CD4-positive, CD25-positive, alpha-beta regulatory T cell (primary cell): Measurements from ENCODE around the gene TSEN34. TPM values are rescaled to one million over a fixed set of nuclear protein-coding genes. Genes with fewer than 3 reads are reported as not detected.
A peak's percentile ranks its signal among the peaks of the same experiment; 100 is the strongest.
"Not testable (repeated sequence)": the region's sequence is repeated elsewhere in the genome, so short reads cannot be mapped to it uniquely, and the experiment has no call there.

Experiments used
- ATAC-seq, 2 donors: fragments of 150-1000 bp; cut with Tn5 transposase; one replicate each; pipeline ENCODE4 v1.10.0; 2021; ENCODE audit warnings: low read depth in 2 of 2, moderate number of reproducible peaks in 2 of 2, moderate library complexity in 1 of 2
- DNase-seq, 3 donors: peaks; one replicate each; pipeline versions ENCODE4 v3.0.0 to v3.0.0-alpha.2; 2012 to 2022; ENCODE audit warnings: mixed read lengths in 1 of 3
- H3K27ac ChIP-seq: one replicate; pipeline ENCODE4 v1.7.0; 2013; ENCODE audit warnings: mild to moderate bottlenecking, low read length; ENCODE audit not compliant: insufficient read depth, poor library complexity, severe bottlenecking
- H3K27me3 ChIP-seq: one replicate; pipeline ENCODE4 v1.7.0; 2013; ENCODE audit warnings: low read length; ENCODE audit not compliant: control insufficient read depth, insufficient read depth
- H3K36me3 ChIP-seq: one replicate; pipeline ENCODE4 v1.7.0; 2013; ENCODE audit warnings: mild to moderate bottlenecking, low read length, moderate library complexity; ENCODE audit not compliant: control insufficient read depth, insufficient read depth
- H3K4me1 ChIP-seq: 2 replicates; pipeline ENCODE4 v1.7.0; 2013; ENCODE audit warnings: mild to moderate bottlenecking, low read length; ENCODE audit not compliant: insufficient read depth, control insufficient read depth, poor library complexity, severe bottlenecking
- H3K4me3 ChIP-seq: one replicate; pipeline ENCODE4 v1.7.0; 2013; ENCODE audit warnings: low read depth, mild to moderate bottlenecking, low read length, moderate library complexity
- H3K9me3 ChIP-seq, 2 experiments: 1 replicate in 1 of 2; 2 replicates in 1 of 2; pipeline ENCODE4 v1.7.0; 2013; ENCODE audit warnings: low read length in 2 of 2, mild to moderate bottlenecking in 1 of 2, moderate library complexity in 1 of 2; ENCODE audit not compliant: control insufficient read depth in 2 of 2
- H3K27ac Mint-ChIP-seq, 3 donors: one replicate each; pipeline ENCODE4 v1.8.0; 2020 to 2022; ENCODE audit warnings: mild to moderate bottlenecking in 3 of 3, mixed read lengths in 3 of 3, moderate library complexity in 2 of 3
- H3K27me3 Mint-ChIP-seq: one replicate; pipeline ENCODE4 v1.8.0; 2022; ENCODE audit warnings: mild to moderate bottlenecking, mixed read lengths
- H3K36me3 Mint-ChIP-seq: one replicate; pipeline ENCODE4 v1.8.0; 2020; ENCODE audit warnings: mixed read lengths
- H3K4me1 Mint-ChIP-seq, 4 donors: one replicate each; pipeline ENCODE4 v1.8.0; 2020 to 2022; ENCODE audit warnings: mixed read lengths in 4 of 4, mild to moderate bottlenecking in 1 of 4
- H3K4me3 Mint-ChIP-seq, 4 donors: one replicate each; pipeline ENCODE4 v1.8.0; 2020 to 2022; ENCODE audit warnings: mild to moderate bottlenecking in 4 of 4, mixed read lengths in 4 of 4, moderate library complexity in 3 of 4
- H3K9me3 Mint-ChIP-seq, 7 donors: one replicate each; pipeline ENCODE4 v1.8.0; 2020 to 2022; ENCODE audit warnings: mixed read lengths in 7 of 7, mild to moderate bottlenecking in 3 of 7, moderate library complexity in 2 of 7
- polyA plus RNA-seq, 4 donors: library from polyadenylated mRNA; unstranded; fragments of 300-500 nt; fragmentation: Illumina TruSeq; gene quantifications; one replicate each; pipeline ENCODE4 v1.2.3, GENCODE V29; 2021
- total RNA-seq: library from RNA; stranded (reverse); gene quantifications from one replicate; pipeline ENCODE4 v1.2.3, GENCODE V29; 2022

Gene TSEN34
- total and polyA plus RNA-seq, 5 donors from 2014 or later: 10.1 to 55.5 (median 44.3) TPM

- H3K36me3 Mint-ChIP-seq: peaks cover 1% of the 10 kb centered on the region
- peaks cover 38% of the 10 kb centered on the region for H3K4me1 ChIP-seq
- peaks cover 13% of the 10 kb centered on the region for H3K27me3 Mint-ChIP-seq
- peak; percentile 9 to 70 (median 60) for DNase-seq
- H3K36me3 ChIP-seq: no peaks in the 10 kb centered on the region
- no peaks in the 10 kb centered on the region for H3K9me3 Mint-ChIP-seq
- no peak overlapping the region for H3K27ac ChIP-seq
- peaks cover 15 to 50% (median 31%) of the 10 kb centered on the region in 4 donors for H3K4me1 Mint-ChIP-seq
- no peaks in the 10 kb centered on the region for H3K27me3 ChIP-seq
- ATAC-seq: no peak
- no peak overlapping the region for H3K4me3 ChIP-seq
- H3K27ac Mint-ChIP-seq: peak overlapping the region in 1 of 3 donors; percentile 89
- peak overlapping the region; percentile 59 to 79 (median 76) for H3K4me3 Mint-ChIP-seq
- no peaks in the 10 kb centered on the region for H3K9me3 ChIP-seq
Observed at GRCh38 chr19:54164369-54165068, 26.6 kb upstream of the TSEN34 start.

- Histone ChIP-seq H3K27me3 (no peaks in the 10 kb centered on the region), H3K9me3 (no peaks in the 10 kb centered on the region), H3K27ac (no peak overlapping the region), H3K4me1 (peaks cover 35% of the 10 kb centered on the region), H3K36me3 (no peaks in the 10 kb centered on the region), H3K4me3 (no peak overlapping the region)
- H3K27me3 Mint-ChIP-seq: peaks cover 13% of the 10 kb centered on the region
- no peaks in the 10 kb centered on the region for H3K36me3 Mint-ChIP-seq
- no peak for ATAC-seq
- H3K4me1 Mint-ChIP-seq: peaks cover 8 to 45% (median 26%) of the 10 kb centered on the region in 4 donors
- no peak for DNase-seq
- H3K27ac Mint-ChIP-seq: no peak overlapping the region
- H3K4me3 Mint-ChIP-seq: peak overlapping the region in 3 of 4 donors; percentile 47 to 63 (median 54)
- H3K9me3 Mint-ChIP-seq: no peaks in the 10 kb centered on the region
Observed at GRCh38 chr19:54165222-54165621, 25.9 kb upstream of the TSEN34 start.

- no peak overlapping the region for H3K27ac ChIP-seq
- Mint-ChIP-seq H3K27me3 (peaks cover 16% of the 10 kb centered on the region), H3K4me1 (peaks cover 0 to 27% (median 12%) of the 10 kb centered on the region in 4 donors), H3K4me3 (peak overlapping the region in 1 of 4 donors; percentile 38), H3K27ac (peak overlapping the region in 1 of 3 donors; percentile 26), H3K36me3 (no peaks in the 10 kb centered on the region), H3K9me3 (no peaks in the 10 kb centered on the region)
- ATAC-seq: peak; percentile 82 to 84
- no peaks in the 10 kb centered on the region for H3K9me3 ChIP-seq
- no peak overlapping the region for H3K4me3 ChIP-seq
- no peaks in the 10 kb centered on the region for H3K36me3 ChIP-seq
- H3K4me1 ChIP-seq: peaks cover 25% of the 10 kb centered on the region
- H3K27me3 ChIP-seq: no peaks in the 10 kb centered on the region
- DNase-seq: peak; percentile 81 to 82 (median 81)
Observed at GRCh38 chr19:54168174-54168917, 22.8 kb upstream of the TSEN34 start.

GRCh38 chr19:54169149-54169740, 21.9 kb upstream of the TSEN34 start:
- Mint-ChIP-seq H3K4me1 (peaks cover 0 to 23% (median 11%) of the 10 kb centered on the region in 4 donors), H3K9me3 (no peaks in the 10 kb centered on the region), H3K27ac (no peak overlapping the region), H3K4me3 (peak overlapping the region in 1 of 4 donors; percentile 21), H3K27me3 (peaks cover 16% of the 10 kb centered on the region), H3K36me3 (no peaks in the 10 kb centered on the region)
- H3K27me3 ChIP-seq: no peaks in the 10 kb centered on the region
- H3K4me3 ChIP-seq: no peak overlapping the region
- no peak overlapping the region for H3K27ac ChIP-seq
- ATAC-seq (no peak), DNase-seq (no peak)
- no peaks in the 10 kb centered on the region for H3K9me3 ChIP-seq
- H3K4me1 ChIP-seq: peaks cover 19% of the 10 kb centered on the region
- H3K36me3 ChIP-seq: no peaks in the 10 kb centered on the region

GRCh38 chr19:54171736-54172431, 19.2 kb upstream of the TSEN34 start:
- H3K9me3 Mint-ChIP-seq, H3K27ac ChIP-seq, H3K27me3 Mint-ChIP-seq, ATAC-seq, H3K27me3 ChIP-seq, H3K4me3 ChIP-seq, H3K4me3 Mint-ChIP-seq, H3K36me3 Mint-ChIP-seq, DNase-seq, H3K9me3 ChIP-seq, H3K36me3 ChIP-seq: not testable (repeated sequence)
- Mint-ChIP-seq H3K27ac (peak overlapping the region in 1 of 3 donors; percentile 74), H3K4me1 (peaks cover 0 to 11% (median 0%) of the 10 kb centered on the region in 4 donors)
- H3K4me1 ChIP-seq: peaks cover 13% of the 10 kb centered on the region

GRCh38 chr19:54172471-54173358, 18.4 kb upstream of the TSEN34 start, which contains the start of gene TMC4:
Gene TMC4 (minus strand): TSS chr19:54173160. CDS start chr19:54173117, 43 bp downstream.
- H3K27ac ChIP-seq: no peak within 1 kb of the TSS
- Mint-ChIP-seq H3K27me3 (peaks cover 4% of the 10 kb centered on the region), H3K4me1 (peaks cover 0 to 11% (median 0%) of the 10 kb centered on the region in 4 donors), H3K9me3 (no peaks in the 10 kb centered on the region), H3K36me3 (peaks cover 5% of the 10 kb centered on the region), H3K4me3 (no peak within 1 kb of the TSS), H3K27ac (no peak within 1 kb of the TSS)
- no peak for ATAC-seq
- no peaks in the 10 kb centered on the region for H3K36me3 ChIP-seq
- peak in 1 of 3 donors; percentile 34 for DNase-seq
- no peaks in the 10 kb centered on the region for H3K27me3 ChIP-seq
- H3K9me3 ChIP-seq: no peaks in the 10 kb centered on the region
- H3K4me1 ChIP-seq: peaks cover 13% of the 10 kb centered on the region
- H3K4me3 ChIP-seq: no peak within 1 kb of the TSS

- H3K4me1 Mint-ChIP-seq: peaks cover 0 to 9% (median under 1%) of the 10 kb centered on the region in 4 donors
- no peak overlapping the region for H3K27ac ChIP-seq
- ATAC-seq (no peak), DNase-seq (no peak)
- no peaks in the 10 kb centered on the region for H3K27me3 ChIP-seq
- peaks cover 9% of the 10 kb centered on the region for H3K36me3 Mint-ChIP-seq
- H3K27me3 Mint-ChIP-seq: peaks cover 4% of the 10 kb centered on the region
- no peaks in the 10 kb centered on the region for H3K36me3 ChIP-seq
- H3K4me3 ChIP-seq: no peak overlapping the region
- peaks cover 11% of the 10 kb centered on the region for H3K4me1 ChIP-seq
- H3K9me3 Mint-ChIP-seq: no peaks in the 10 kb centered on the region
- H3K9me3 ChIP-seq: no peaks in the 10 kb centered on the region
- H3K4me3 Mint-ChIP-seq: no peak overlapping the region
- no peak overlapping the region for H3K27ac Mint-ChIP-seq
Observed at GRCh38 chr19:54173359-54173699, 17.8 kb upstream of the TSEN34 start.
